C1 segment of cervical spinal cord (tissue), 14 donors: ENCODE measurements around the gene MED26.

Source experiments
- DNase-seq, 14 donors: peaks; one replicate each; lab custom pipeline; 2025; lab: John Stamatoyannopoulos, UW

Gene MED26

GRCh38 chr19:16615808-16616207 is 12.2 kb downstream of the MED26 start:
- DNase-seq, result no peak

- DNase-seq, result peak in 1 of 14 donors; percentile 35
These were observed 13.1 kb downstream of the MED26 start for GRCh38 chr19:16614941-16615340.

GRCh38 chr19:16613841-16614240 is 14.2 kb downstream of the MED26 start:
- no peak for DNase-seq

DNA sequence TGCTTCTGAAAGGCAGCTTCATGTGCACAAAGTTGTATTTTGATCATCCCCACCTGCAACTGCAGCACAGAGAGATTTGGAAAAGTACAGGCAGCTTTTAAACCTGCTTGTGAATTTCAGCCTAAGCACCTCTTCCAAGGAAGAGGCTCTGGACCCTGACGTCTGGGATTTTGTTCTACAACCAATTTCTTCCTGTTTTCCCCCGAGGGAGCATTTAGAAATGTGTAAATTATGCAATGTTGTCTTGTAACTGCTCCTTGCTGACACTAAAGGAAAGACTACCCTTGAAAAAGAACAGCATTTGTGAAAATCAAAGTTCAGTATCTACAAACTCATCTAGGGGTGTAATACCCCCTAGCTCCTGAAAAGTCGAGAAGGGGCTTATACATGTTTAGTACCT is 15.4 kb downstream of the MED26 start:
- no peak for DNase-seq

DNA sequence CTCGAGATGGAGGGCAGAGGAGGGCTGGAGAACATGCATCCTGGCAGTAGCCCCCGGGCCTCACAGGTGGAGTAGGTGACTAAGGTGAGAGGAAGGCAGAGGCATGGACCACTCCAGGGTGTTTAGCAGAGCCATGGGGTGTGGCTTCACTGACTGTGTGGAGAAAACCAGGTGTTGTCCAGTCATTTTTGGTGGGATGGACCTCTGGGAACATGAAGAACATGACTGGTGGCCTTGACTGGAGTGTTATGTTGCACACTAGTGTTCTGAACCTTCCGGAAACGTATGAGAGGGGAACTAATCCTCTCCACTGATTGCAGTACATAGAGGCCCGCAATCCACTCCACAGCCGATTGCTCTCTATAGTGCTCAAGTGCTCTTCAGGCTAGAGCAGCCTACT is 16.9 kb downstream of the MED26 start:
- DNase-seq, result no peak

DNA sequence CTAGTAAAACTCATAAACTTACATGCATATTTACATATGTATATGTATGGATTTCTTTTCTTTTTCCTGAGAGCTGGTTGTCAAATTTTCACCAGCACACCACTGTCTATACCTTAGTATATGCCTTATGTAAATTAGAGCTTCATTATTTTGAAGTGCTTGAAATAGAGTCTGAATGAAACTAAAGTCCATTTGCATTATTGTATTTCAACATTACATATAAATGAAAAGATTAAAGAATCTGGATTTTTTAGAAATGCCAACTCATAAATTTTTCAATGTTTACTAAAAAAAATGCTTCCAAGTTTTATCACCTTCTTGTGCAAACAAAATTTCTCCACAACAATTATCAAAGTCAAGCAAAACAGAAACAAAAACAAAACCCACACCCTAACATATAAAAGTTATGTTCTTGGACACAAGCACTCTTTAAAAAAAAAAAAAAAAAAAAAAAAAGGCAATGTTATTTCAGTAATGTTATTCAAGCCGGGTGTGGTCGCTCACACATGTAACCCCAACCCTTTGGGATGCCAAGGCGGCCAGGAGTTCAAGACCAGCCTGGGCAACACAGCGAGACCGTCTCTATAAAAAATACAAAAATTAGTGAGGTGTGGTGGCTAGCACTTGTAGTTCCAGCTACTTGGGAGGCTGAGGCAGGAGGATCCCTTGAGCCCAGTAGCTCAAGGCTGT is 18.3 kb downstream of the MED26 start:
- DNase-seq, result no peak

- peak in 1 of 14 donors; percentile 23 for DNase-seq
These were observed 19.7 kb downstream of the MED26 start for GRCh38 chr19:16608290-16608739.

DNA sequence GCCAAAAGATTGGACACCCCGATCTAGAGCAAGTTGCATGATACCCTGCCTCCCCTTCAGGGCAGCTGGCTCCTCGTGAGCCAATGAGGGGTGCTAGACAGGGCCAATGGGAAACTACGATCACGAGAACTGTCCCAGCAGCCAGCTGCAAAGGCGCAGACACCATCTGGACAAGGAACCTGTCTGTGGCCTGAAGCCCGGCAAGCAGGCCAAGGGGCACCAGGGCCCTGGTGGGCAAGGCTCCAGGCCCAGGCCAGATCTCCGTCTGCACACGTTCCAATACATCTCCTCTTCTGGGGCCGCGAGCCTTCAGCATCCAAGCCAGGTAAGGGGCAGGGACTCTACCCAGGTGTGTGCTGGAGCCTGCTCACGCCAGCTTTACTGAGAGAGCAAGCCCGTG is 20.2 kb downstream of the MED26 start:
- DNase-seq, result peak in 3 of 14 donors; percentile 13 to 20 (median 18)

DNA sequence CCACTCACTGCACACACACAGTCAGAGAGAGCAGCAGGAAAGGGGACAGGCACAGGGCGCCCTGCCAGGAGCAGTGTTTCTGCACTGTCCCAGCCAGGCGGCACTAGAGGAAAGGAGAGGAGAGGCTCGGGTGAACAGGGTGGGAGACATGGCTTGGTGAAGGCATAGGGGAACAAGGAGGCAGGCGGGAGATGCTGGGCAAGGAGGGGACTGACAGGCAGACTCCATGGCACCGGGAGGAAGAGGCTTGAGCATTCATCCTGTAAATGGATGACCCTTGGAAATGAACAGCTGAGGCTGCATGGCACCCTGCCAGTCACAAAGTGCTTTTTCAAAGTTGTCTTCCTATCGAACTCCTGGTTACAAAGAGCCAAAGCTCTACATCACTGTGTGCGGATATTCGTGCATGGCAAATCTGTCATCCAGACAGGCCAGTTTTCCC is 22.4 kb downstream of the MED26 start:
- peak in 5 of 14 donors; percentile 7 to 49 (median 25) for DNase-seq

DNA sequence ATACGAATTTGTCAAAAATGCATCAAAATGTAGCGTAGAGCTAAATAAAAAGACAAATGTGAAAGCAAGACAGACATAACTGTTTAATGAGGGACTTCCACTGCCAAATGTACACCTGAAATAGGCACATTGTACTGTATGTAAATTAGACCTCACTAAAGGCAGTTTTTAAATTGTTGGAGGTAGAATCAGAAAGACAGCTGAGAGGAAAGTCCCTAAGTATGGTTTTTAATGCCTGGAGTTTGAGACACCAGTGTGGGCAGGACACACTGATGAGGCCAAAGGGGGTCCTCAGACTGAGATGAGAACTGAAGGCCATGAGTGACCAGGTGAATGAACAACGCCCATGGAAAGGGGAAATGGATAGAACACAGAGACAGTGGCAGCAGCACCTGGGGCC is 22.9 kb downstream of the MED26 start:
- no peak for DNase-seq

GRCh38 chr19:16604615-16605014 is 23.4 kb downstream of the MED26 start:
- no peak for DNase-seq

- DNase-seq, result no peak
These were observed 24.9 kb downstream of the MED26 start for GRCh38 chr19:16603090-16603489.

GRCh38 chr19:16601378-16602052 is 26.5 kb downstream of the MED26 start:
- no peak for DNase-seq

DNA sequence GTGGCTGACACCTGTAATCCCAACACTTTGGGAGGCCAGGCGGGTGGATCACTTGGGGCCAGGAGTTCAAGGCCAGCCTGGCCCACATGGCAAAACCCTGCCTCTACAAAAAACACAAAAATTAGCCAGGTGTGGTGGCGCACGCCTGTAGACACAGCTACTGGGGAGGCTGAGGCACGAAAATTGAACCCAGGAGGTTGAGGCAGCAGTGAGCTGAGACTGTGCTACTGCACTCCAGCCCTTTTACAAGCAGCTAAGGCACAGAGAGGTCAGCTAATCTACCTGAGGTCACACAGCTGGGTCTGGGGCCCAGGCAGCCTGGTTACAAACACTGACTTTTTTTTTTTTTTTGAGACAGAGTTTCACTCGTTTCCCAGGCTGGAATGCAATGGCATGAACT is 27.2 kb downstream of the MED26 start:
- DNase-seq, result no peak

DNA sequence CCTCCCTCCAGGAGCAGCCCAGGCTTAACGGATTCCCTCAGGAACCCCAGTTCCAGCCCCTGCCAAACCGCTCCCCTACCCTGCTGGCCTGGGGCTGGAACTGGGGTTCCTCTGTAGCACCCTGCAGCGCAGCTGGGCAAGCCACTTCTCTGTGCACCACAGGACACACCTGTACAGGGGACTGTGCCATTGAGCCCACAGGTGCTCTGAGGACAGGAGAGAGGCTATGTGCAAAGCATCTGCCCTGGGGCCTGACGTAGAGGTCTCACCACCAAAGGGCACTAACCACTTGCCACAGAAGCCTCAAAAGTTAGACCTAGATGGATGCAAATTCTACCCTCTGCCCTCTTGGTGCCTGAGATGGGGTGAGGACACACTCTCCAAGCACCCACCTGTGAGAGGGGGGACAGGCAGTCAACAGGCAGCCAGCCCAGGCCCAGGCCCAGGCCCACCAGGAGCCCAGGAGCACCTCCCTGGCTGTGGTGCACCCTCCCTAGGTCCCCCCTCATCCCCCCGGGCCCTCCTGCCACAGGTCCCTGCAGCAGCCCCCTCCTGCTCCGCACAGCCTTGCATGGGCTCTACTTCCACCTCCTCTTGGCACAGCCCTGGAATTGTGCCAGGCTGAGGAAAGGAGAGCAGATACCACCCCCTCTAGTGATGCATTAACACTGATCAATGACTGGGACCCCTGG is 28.2 kb downstream of the MED26 start:
- no peak for DNase-seq

GRCh38 chr19:16598848-16599247 is 29.2 kb downstream of the MED26 start:
- DNase-seq, result no peak

GRCh38 chr19:16596399-16596798 is 31.6 kb downstream of the MED26 start:
- no peak for DNase-seq

DNA sequence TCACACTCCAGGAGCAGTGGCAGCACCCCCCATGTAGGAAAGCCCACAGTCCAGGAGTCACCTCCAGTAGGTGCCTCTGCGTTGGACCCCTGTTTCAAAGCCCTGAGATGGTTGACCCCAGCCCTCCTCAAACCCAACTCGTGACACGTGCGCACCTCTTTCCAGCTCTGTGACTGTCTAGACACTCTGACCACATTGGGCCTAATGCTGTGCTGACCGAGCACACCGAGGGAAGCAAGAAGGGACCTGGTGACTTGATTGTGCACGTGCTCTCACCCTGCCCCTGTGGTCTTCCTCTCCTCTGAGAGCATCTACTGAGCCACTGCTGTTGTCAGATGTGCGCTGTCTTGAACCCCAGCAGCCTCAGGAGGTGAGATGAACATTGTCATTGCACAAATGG is 32.9 kb downstream of the MED26 start:
- peak in 2 of 14 donors; percentile 33 to 35 for DNase-seq

GRCh38 chr19:16594681-16595091 is 33.3 kb downstream of the MED26 start:
- DNase-seq, result no peak

GRCh38 chr19:16594131-16594586 is 33.8 kb downstream of the MED26 start:
- DNase-seq, result peak in 2 of 14 donors; percentile 11 to 17

DNA sequence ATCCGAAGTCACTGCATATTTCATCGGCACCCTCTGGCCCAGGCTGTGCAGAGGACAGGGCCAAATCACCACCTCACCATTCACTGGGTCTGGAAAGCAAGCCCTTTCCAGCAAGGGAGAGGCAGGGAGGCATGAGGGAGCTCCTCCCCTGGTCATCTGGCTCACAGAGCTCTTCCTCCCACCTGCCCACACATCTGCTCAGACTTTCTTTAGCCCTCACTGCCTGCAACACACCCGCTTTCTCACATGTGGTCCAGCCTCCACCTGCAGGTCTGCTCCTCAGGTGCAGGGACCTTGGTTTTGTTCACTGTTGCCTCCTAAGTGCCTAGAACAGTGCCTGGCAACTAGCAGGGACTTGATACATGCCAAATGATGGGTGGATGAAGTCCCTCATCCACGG is 34.8 kb downstream of the MED26 start:
- DNase-seq, result no peak

- no peak for DNase-seq
These were observed 36.0 kb downstream of the MED26 start for GRCh38 chr19:16591803-16592556.
